ENCODE data around the gene ATAD5. TPM values are rescaled to one million over a fixed set of nuclear protein-coding genes. Genes with fewer than 3 reads are reported as not detected.

Gene ATAD5
- total RNA-seq, 1 donor from 2014 or later: 6.3 TPM

- Mint-ChIP-seq H3K9me3 (ENCODE audit: unreplicated experiment) (no peaks in the 10 kb centered on the region), H3K27ac (ENCODE audit: unreplicated experiment) (no peak overlapping the region), H3K36me3 (ENCODE audit: low read depth, unreplicated experiment) (peaks cover 2% of the 10 kb centered on the region), H3K4me1 (ENCODE audit: unreplicated experiment) (no peaks in the 10 kb centered on the region), H3K27me3 (ENCODE audit: unreplicated experiment) (no peaks in the 10 kb centered on the region), H3K4me3 (ENCODE audit: unreplicated experiment) (no peak overlapping the region)
- TF ChIP-seq CTCF (IDR thresholded peaks at IDR 0.05; ENCODE audit: unreplicated experiment): no peak
- no peak for DNase-seq (ENCODE audit: low spot score)
These were observed 26.9 kb downstream of the ATAD5 start for GRCh38 chr17:30858556-30859250.

DNA sequence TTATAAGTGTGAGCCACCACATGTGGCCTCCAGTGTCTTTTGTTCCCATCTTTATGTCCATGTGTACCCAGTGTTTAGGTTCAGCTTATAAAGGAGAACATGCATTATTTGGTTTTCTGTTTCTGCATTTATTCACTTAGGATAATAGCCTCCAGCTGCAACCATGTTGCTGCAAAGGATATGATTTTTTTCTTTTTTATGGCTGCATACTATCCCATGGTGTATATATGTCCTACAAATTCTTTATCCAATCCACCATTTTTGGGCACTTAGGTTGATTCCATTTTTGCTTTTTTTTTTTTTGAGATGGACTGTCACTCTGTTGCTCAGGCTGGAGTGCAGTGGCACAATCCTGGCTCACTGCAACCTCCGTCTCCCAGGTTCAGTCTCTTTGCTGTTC lies 32.9 kb downstream of the ATAD5 start:
- no peak overlapping the region for H3K4me3 Mint-ChIP-seq (ENCODE audit: unreplicated experiment)
- H3K27me3 Mint-ChIP-seq (ENCODE audit: unreplicated experiment): no peaks in the 10 kb centered on the region
- H3K36me3 Mint-ChIP-seq (ENCODE audit: low read depth, unreplicated experiment): peaks cover 5% of the 10 kb centered on the region
- H3K9me3 Mint-ChIP-seq (ENCODE audit: unreplicated experiment): no peaks in the 10 kb centered on the region
- no peak overlapping the region for H3K27ac Mint-ChIP-seq (ENCODE audit: unreplicated experiment)
- H3K4me1 Mint-ChIP-seq (ENCODE audit: unreplicated experiment): no peaks in the 10 kb centered on the region
- no peak for DNase-seq (ENCODE audit: low spot score)
- no peak for TF ChIP-seq CTCF (IDR thresholded peaks at IDR 0.05; ENCODE audit: unreplicated experiment)

DNA sequence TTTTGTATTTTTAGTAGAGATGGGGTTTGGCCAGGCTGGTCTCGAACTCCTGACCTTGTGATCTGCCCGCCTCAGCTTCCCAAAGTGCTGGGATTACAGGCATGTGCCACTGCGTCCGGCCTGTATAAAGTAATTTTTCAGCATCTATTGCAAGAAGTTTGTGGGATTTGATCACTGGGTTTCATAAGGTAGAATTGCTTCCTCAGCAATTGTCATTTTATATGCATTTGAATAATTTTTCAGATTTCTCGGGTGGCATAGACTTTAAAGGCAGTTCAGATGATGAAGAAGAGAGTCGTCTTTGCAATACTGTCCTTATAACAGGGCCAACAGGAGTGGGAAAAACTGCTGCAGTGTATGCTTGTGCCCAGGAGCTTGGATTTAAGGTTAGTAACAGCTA lies 37.2 kb downstream of the ATAD5 start:
- no peak for DNase-seq (ENCODE audit: low spot score)
- H3K4me3 Mint-ChIP-seq (ENCODE audit: unreplicated experiment): no peak overlapping the region
- H3K36me3 Mint-ChIP-seq (ENCODE audit: low read depth, unreplicated experiment): peaks cover 5% of the 10 kb centered on the region
- H3K9me3 Mint-ChIP-seq (ENCODE audit: unreplicated experiment): no peaks in the 10 kb centered on the region
- no peak for TF ChIP-seq CTCF (IDR thresholded peaks at IDR 0.05; ENCODE audit: unreplicated experiment)
- no peak overlapping the region for H3K27ac Mint-ChIP-seq (ENCODE audit: unreplicated experiment)
- H3K27me3 Mint-ChIP-seq (ENCODE audit: unreplicated experiment): no peaks in the 10 kb centered on the region
- H3K4me1 Mint-ChIP-seq (ENCODE audit: unreplicated experiment): no peaks in the 10 kb centered on the region

DNA sequence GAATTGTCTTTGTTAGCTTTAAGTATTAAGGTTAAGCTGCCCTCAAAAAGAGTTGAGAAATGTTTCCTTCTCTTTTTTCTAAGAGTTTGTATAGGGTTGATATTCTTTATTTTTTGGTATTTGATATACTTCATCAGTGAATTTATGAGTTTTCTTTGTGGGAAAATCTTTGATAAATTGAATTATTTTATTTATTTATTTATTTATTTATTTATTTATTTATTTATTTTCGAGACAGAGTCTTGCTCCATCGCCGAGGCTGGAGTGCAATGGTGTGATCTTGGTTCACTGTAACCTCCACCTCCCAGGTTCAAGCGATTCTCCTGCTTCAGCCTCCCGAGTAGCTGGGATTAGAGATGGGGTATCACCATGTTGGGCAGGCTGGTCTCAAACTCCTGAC lies 54.4 kb downstream of the ATAD5 start:
- H3K4me1 Mint-ChIP-seq (ENCODE audit: unreplicated experiment): no peaks in the 10 kb centered on the region
- H3K4me3 Mint-ChIP-seq (ENCODE audit: unreplicated experiment): no peak overlapping the region
- no peaks in the 10 kb centered on the region for H3K9me3 Mint-ChIP-seq (ENCODE audit: unreplicated experiment)
- no peak for DNase-seq (ENCODE audit: low spot score)
- TF ChIP-seq CTCF (IDR thresholded peaks at IDR 0.05; ENCODE audit: unreplicated experiment): no peak
- no peaks in the 10 kb centered on the region for H3K27me3 Mint-ChIP-seq (ENCODE audit: unreplicated experiment)
- no peak overlapping the region for H3K27ac Mint-ChIP-seq (ENCODE audit: unreplicated experiment)
- H3K36me3 Mint-ChIP-seq (ENCODE audit: low read depth, unreplicated experiment): no peaks in the 10 kb centered on the region

DNA sequence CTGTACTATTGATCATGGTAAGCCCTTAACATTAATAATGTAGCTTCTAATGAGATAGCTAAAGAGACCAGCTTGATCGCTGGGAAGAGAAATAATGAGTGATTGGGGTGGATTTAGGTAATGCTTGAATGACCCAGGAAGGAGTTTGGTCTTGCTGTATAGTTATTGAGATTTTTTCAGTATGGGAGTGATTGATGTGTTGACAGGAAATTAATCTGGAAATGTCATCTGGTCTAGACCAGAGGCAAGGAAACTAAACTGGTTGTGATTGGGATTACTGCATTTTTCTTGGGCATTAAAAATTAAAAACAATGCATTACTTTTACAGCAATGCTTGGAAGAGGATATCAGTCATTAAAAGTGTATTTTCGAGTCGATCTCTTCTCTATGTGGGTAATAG lies 62.5 kb downstream of the ATAD5 start:
- TF ChIP-seq CTCF (IDR thresholded peaks at IDR 0.05; ENCODE audit: unreplicated experiment): no peak
- Mint-ChIP-seq H3K4me1 (ENCODE audit: unreplicated experiment) (peaks cover 4% of the 10 kb centered on the region), H3K4me3 (ENCODE audit: unreplicated experiment) (no peak overlapping the region), H3K36me3 (ENCODE audit: low read depth, unreplicated experiment) (peaks cover 4% of the 10 kb centered on the region), H3K27ac (ENCODE audit: unreplicated experiment) (no peak overlapping the region), H3K9me3 (ENCODE audit: unreplicated experiment) (no peaks in the 10 kb centered on the region), H3K27me3 (ENCODE audit: unreplicated experiment) (no peaks in the 10 kb centered on the region)
- no peak for DNase-seq (ENCODE audit: low spot score)

All from endothelial cell (in vitro differentiated cells).